Ramos (cell line): ENCODE measurements around the gene UBD.

ENCODE experiments used
- in situ Hi-C: fragments of 300-500 bp; cut with MboI; formaldehyde crosslinking; loops from one replicate; pipeline ENCODE4 v1.14.3; 2022; ENCODE audit warnings: low sequenced_read_pairs; ENCODE audit not compliant: unreplicated experiment

UBD gene

GRCh38 chr6:29563435-29563965 lies 4.0 kb upstream of the UBD start:
- in situ Hi-C loops = no loop called here

- in situ Hi-C loops = no loop called here
Measured at GRCh38 chr6:29561606-29562181, 2.2 kb upstream of the UBD start.

GRCh38 chr6:29561091-29561490 lies 1.6 kb upstream of the UBD start:
- in situ Hi-C loops = no loop called here

GRCh38 chr6:29558439-29559079 lies 973 bp downstream of the UBD start:
- in situ Hi-C loops = no loop called here

DNA sequence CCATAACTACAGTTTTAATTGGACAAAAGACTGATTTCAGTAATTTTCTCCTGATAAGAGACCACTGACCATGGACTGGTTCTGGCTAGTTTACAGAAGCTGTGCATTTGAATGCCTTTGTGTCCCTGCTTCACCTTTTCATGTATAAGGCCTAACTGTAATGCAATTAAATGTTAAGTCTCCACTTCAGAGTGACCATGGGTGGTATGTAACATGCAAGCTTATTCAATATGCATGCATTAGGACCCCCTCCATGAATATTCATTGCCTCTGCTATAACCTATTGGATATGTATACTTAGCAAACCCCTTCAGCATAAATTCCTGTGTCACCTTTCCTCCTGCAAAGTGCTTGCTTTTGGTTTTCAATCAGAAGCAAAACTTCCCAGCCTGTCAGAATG lies 2.2 kb downstream of the UBD start:
- in situ Hi-C loops = no loop called here

GRCh38 chr6:29554764-29555163 lies 4.8 kb downstream of the UBD start:
- in situ Hi-C loops = no loop called here

DNA sequence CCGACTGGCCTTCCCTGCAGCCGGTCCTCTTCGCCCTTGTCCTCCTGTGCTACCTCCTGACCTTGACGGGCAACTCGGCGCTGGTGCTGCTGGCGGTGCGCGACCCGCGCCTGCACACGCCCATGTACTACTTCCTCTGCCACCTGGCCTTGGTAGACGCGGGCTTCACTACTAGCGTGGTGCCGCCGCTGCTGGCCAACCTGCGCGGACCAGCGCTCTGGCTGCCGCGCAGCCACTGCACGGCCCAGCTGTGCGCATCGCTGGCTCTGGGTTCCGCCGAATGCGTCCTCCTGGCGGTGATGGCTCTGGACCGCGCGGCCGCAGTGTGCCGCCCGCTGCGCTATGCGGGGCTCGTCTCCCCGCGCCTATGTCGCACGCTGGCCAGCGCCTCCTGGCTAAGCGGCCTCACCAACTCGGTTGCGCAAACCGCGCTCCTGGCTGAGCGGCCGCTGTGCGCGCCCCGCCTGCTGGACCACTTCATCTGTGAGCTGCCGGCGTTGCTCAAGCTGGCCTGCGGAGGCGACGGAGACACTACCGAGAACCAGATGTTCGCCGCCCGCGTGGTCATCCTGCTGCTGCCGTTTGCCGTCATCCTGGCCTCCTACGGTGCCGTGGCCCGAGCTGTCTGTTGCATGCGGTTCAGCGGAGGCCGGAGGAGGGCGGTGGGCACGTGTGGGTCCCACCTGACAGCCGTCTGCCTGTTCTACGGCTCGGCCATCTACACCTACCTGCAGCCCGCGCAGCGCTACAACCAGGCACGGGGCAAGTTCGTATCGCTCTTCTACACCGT lies 6.1 kb downstream of the UBD start:
- in situ Hi-C loops = no loop called here

GRCh38 chr6:29552512-29553051 lies 7.0 kb downstream of the UBD start:
- in situ Hi-C loops = no loop called here

DNA sequence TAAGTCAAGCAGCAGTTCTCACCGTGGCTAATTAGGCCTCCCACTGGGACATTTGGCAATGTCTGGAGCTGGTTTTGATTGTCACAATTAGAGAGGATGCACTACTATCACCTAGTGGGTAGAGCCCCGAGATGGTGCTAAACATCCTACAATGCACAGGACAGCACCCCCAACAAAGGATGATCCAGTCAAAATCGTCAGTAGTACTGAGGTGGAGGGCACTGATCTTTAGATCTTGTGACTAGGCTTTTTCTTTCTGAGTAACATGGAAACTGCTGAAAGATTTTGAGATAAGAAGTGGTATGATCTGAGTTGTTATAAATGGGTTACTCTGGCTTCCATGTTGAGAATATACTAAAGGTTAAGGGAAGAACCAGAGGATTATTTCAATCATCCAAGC lies 12.0 kb downstream of the UBD start:
- in situ Hi-C loops = no loop called here

DNA sequence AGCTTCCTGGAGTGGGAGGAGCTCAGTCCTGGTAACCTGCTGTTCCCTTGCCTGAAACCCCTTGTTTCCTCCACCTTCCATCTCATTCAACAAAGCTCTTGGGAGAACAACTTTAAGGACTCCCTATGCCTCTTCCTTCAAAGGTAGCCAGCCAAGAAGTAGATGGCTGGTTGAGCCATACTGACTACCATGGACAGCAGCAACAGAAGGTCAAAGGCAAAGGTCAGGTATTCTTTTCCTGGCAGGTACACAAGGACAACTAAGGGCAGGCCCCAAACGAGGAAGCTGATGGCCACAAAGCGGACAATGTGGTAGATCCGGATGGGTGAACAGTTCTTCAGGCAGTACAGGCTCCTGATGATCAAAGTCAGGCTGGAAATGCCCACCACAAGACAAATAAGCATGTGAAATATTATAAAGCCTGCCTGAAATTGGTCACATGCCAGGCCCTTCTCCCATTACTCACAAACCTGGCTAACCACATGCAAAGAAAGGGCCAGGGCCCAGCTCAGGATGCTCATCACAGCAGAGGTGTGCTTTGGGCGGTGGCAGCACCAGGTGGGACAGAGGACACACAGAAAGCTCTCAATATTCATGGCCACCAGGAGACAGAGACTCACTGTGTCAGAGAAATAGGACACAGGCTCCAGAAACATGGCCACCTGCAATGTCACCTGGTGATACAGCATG lies 21.7 kb downstream of the UBD start:
- in situ Hi-C loops = no loop called here

DNA sequence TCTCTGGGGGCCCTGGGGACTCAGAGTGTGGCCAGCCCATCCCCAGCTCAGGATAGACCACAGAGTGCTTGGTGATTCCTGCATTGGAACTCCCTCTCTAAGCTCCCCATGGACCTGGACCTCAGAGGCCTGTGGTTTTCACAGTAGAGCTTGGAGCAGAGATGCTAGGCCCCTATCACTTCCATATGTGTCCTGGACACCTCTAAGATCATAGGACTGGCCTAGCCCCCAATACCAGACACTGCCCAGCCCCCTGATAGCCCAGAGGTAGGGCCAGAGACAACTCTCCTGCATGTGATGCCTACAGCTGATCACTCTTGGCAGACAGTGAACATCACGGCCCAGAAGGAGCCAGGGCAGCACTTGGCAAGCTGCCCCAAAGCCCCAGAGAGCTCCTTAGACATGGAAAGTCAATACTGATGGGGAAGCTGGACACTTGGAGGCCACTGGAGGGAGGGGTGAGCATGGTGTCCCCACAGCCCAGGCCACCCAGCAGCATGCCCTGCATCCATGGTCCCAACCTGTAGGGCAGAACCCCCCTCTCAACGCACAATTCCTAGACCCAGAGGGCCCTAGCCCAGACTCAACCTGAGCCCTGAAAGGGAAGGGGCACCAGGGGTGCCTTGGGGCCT lies 27.1 kb downstream of the UBD start:
- in situ Hi-C loops = no loop called here

- in situ Hi-C loops = no loop called here
Measured at GRCh38 chr6:29531668-29532067, 27.9 kb downstream of the UBD start.

DNA sequence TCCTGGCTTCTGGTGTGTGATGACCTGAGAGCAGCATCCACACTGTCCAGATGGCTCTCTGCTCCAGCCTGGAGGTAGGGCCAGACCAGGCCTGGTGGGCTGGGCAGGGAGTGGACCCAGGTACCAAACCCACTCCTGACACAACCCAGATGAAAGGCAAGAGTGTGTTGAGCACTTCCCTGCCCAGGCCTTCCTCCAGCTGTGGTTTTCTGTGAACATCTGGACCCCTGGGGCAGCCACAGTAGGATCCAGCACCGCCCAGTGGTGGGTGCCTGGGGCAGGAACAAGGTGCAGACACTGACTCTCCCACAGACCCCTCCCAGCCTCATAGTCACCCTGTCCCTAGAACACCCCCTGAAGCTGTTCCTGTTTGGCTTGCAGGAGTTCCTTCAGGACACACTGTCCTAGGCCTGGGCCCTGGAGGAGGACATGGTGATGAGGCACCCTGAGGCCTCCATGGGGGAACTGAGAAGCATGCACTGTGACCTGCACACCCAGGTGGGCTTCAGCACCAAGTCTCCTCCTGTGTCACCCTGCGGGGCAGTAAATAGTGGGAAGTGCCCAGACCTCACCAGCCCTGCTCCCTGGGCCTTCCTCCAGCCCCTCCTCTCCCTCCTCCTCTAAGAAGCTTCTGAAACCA lies 28.7 kb downstream of the UBD start:
- in situ Hi-C loops = no loop called here

DNA sequence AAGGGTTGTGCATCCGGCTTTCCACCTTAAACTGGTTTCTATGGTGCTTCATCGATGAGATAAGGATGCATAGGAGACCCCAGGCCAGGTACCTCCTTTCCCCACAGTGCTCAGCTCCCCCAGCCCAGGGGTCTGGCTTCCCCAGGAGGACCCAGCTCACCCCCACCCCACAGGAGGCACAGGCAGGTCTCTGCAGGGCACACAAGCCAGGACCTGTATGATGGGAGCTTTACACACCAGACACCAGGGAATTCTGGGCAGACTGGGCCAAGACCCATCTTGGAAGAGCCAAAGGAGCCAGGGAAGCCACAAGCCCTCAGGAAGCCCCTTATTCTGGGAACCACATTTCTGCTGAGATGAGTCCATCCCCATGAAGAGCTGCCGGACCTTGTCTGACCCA lies 29.6 kb downstream of the UBD start:
- in situ Hi-C loops = no loop called here

DNA sequence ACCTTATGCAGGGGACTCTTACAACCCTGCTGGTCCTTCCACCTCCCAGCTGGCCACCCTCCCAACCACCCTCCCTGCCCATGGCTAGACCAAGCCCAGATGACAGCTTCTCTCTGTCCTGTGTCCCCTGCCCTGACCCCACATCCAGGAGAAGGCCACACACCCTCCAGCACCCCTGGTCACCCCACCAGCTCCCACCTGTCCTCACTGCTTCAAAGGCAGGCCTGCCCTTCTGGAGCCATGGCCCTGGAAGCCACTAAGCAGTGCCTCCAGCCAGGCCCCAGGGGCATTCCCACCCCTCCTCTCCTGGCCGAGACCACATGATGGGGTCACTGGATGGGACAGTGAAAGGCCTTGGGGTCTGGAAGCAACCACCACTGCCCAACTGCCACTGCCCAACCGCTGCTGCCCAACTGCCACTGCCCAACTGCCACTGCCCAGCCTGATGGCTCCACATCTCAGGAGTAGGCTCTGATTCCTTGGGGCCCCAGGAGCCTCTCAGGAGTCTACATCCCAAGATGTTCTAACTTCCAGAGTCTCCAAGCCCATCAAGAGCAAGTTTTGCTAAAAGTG lies 30.5 kb downstream of the UBD start:
- in situ Hi-C loops = no loop called here

- in situ Hi-C loops = no loop called here
Measured at GRCh38 chr6:29528300-29528931, 31.1 kb downstream of the UBD start.

GRCh38 chr6:29527564-29527963 lies 32.0 kb downstream of the UBD start:
- in situ Hi-C loops = no loop called here

DNA sequence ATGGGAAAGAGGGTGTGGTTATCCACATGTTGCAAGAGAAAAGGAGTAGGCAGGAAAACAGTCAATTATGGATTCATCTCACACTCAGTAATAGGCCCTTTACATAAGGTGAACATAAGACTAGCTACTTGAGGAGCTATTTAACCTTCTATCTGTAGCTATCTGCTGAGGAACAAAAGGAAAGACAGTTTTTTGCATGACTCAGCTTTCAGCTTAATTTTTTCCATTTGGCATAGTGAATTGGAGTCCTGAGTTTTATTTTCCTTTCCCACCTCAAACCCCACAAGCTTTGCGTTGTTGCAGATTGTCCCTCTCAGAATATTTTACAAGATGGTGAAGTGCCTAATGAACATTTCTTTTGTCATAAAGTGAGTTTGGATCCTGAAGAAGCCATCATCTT lies 32.4 kb downstream of the UBD start:
- in situ Hi-C loops = no loop called here

DNA sequence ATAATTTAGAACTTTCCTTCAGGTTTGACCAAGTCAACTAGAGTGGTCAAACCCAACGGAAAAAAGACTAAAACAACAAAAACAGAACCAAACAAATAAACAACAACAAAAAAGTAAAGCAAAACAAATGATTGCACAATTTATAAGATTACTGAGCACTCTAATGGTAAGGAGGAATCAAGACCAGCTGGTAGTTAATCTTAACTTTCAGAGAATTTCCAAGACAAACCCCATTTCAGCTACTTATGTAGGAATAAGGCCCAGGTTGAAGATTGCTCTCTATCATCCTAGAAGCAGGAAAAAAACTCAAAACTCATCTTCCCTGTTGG lies 34.3 kb downstream of the UBD start:
- in situ Hi-C loops = no loop called here
